Activated B cell treated with CpG ODN at 0.5 μM for 24 hours (primary cell): Measurements from ENCODE around the gene ANKRD13A. TPM values are rescaled to one million over a fixed set of nuclear protein-coding genes. Genes with fewer than 3 reads are reported as not detected.
A peak's percentile ranks its signal among the peaks of the same experiment; 100 is the strongest.

ENCODE experiments used
- ATAC-seq: fragments of 200-7000 bp; cut with Tn5 transposase; one replicate; pipeline ENCODE4 v1.10.0; 2021; ENCODE audit warnings: low read depth, mild to moderate bottlenecking, moderate library complexity
- CTCF ChIA-PET: fragments of 350-600 bp; sonication (Branson Sonifier 250); formaldehyde crosslinking; loops from one replicate; lab custom pipeline; 2021; ENCODE audit warnings: antibody characterized with exemption; lab: Charles Lee
- POLR2A ChIA-PET: fragments of 350-600 bp; sonication (Branson Sonifier 250); formaldehyde crosslinking; loops from one replicate; lab custom pipeline; 2021; ENCODE audit warnings: antibody characterized with exemption; lab: Charles Lee
- DNase-seq: peaks from one replicate; pipeline ENCODE4 v3.0.0; 2022
- H3K27ac Mint-ChIP-seq: one replicate; pipeline ENCODE4 v1.8.0; 2020; ENCODE audit warnings: mixed read lengths
- H3K27me3 Mint-ChIP-seq: one replicate; pipeline ENCODE4 v1.8.0; 2021; ENCODE audit warnings: mixed read lengths
- H3K36me3 Mint-ChIP-seq: one replicate; pipeline ENCODE4 v1.8.0; 2021; ENCODE audit warnings: low read depth, mixed read lengths
- H3K4me1 Mint-ChIP-seq: one replicate; pipeline ENCODE4 v1.8.0; 2021; ENCODE audit warnings: mixed read lengths
- H3K4me3 Mint-ChIP-seq: one replicate; pipeline ENCODE4 v1.8.0; 2020; ENCODE audit warnings: mild to moderate bottlenecking, mixed read lengths
- H3K9me3 Mint-ChIP-seq: one replicate; pipeline ENCODE4 v1.8.0; 2020; ENCODE audit warnings: mixed read lengths
- intact Hi-C: fragments of 100-400 bp; cut with micrococcal nuclease; formaldehyde crosslinking; loops from one replicate; pipeline ENCODE4 v1.15.1; 2024
- total RNA-seq: library from RNA; stranded (reverse); gene quantifications from 2 replicates; pipeline ENCODE4 v1.2.3, GENCODE V29; 2022
- TF ChIP-seq, protein P1 (sequence below): fragments of 200-600 bp; IDR thresholded peaks from one replicate; pipeline ENCODE4 v1.8.0; 2022; ENCODE audit warnings: antibody characterized with exemption, mild to moderate bottlenecking

The ANKRD13A gene
- total RNA-seq, 1 donor from 2014 or later, result 135 TPM

DNA sequence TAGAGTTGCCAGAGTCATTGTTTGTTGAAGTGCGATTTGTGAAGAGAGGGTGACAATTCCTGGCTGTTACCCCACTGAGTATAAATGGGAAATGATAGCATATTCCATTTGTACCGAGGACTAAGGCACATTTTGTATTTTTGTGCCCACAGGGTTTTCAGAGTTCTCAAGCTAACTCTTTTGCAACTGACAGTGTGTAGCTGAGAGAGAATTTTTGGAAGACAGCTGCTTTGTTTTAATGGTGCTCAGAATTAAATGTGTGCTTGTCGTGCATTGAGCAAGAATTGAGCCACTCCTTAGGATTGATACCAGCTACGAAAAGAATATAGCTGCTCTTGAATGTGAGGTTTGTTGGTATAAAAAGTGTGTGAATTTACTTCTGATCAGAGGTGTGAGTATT is 21.7 kb downstream of the ANKRD13A start:
- POLR2A ChIA-PET, result interaction anchor here (0.5 kb wide), 1 partner anchor 12 kb away, joined by 3 read pairs; no protein-coding TSS in a partner anchor
- DNase-seq, result no peak
- Mint-ChIP-seq H3K27ac (no peak overlapping the region), H3K4me1 (peaks cover 15% of the 10 kb centered on the region), H3K36me3 (peaks cover 91% of the 10 kb centered on the region), H3K27me3 (no peaks in the 10 kb centered on the region), H3K9me3 (no peaks in the 10 kb centered on the region), H3K4me3 (no peak overlapping the region)
- CTCF ChIA-PET, result no interaction called here
- ATAC-seq, result no peak
- intact Hi-C loops, result no loop called here
- TF ChIP-seq, protein P1, sequence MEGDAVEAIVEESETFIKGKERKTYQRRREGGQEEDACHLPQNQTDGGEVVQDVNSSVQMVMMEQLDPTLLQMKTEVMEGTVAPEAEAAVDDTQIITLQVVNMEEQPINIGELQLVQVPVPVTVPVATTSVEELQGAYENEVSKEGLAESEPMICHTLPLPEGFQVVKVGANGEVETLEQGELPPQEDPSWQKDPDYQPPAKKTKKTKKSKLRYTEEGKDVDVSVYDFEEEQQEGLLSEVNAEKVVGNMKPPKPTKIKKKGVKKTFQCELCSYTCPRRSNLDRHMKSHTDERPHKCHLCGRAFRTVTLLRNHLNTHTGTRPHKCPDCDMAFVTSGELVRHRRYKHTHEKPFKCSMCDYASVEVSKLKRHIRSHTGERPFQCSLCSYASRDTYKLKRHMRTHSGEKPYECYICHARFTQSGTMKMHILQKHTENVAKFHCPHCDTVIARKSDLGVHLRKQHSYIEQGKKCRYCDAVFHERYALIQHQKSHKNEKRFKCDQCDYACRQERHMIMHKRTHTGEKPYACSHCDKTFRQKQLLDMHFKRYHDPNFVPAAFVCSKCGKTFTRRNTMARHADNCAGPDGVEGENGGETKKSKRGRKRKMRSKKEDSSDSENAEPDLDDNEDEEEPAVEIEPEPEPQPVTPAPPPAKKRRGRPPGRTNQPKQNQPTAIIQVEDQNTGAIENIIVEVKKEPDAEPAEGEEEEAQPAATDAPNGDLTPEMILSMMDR, result no peak

GRCh38 chr12:110023059-110023980 is 24.1 kb downstream of the ANKRD13A start:
- no peaks in the 10 kb centered on the region for H3K9me3 Mint-ChIP-seq
- intact Hi-C loops, result no loop called here
- peaks cover 90% of the 10 kb centered on the region for H3K36me3 Mint-ChIP-seq
- no peaks in the 10 kb centered on the region for H3K27me3 Mint-ChIP-seq
- ATAC-seq (no peak), DNase-seq (no peak)
- H3K27ac Mint-ChIP-seq, result peak overlapping the region; percentile 43
- H3K4me3 Mint-ChIP-seq, result no peak overlapping the region
- TF ChIP-seq, protein P1, result no peak
- ChIA-PET CTCF (no interaction called here), POLR2A (interaction anchor here (0.8 kb wide), 1 partner anchor 25 kb away, joined by 3 read pairs; no protein-coding TSS in a partner anchor)
- peaks cover 14% of the 10 kb centered on the region for H3K4me1 Mint-ChIP-seq

DNA sequence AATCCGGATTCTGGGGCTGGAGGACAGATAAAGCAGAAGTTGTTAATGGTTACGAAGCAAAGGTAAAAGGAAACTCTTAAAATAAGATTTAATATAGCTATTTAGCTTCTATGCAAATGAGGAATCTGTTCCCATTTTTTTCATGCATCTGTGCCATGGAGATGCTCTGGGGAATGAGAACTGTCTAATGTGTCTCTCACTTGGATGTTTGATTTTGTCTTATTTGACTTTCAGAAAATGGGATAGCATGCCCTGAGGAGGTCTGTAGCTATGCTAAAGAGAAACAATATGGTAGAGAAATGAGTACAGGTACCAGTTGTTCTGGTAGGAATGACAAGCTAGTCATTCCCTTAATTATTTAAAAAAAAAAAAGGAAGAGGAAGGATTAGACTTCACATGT is 24.8 kb downstream of the ANKRD13A start:
- no peak overlapping the region for H3K4me3 Mint-ChIP-seq
- H3K4me1 Mint-ChIP-seq, result peaks cover 14% of the 10 kb centered on the region
- H3K27ac Mint-ChIP-seq, result peak overlapping the region; percentile 43
- no peak for ATAC-seq
- intact Hi-C loops, result no loop called here
- DNase-seq, result no peak
- POLR2A ChIA-PET, result interaction anchor here (0.8 kb wide), 1 partner anchor 26 kb away, joined by 3 read pairs; no protein-coding TSS in a partner anchor
- CTCF ChIA-PET, result interaction anchor here (0.9 kb wide), 1 partner anchor 12 kb away, joined by 3 read pairs; no protein-coding TSS in a partner anchor
- TF ChIP-seq, protein P1, result no peak
- H3K9me3 Mint-ChIP-seq, result no peaks in the 10 kb centered on the region
- peaks cover 87% of the 10 kb centered on the region for H3K36me3 Mint-ChIP-seq
- H3K27me3 Mint-ChIP-seq, result no peaks in the 10 kb centered on the region

- Mint-ChIP-seq H3K36me3 (peaks cover 79% of the 10 kb centered on the region), H3K27ac (no peak overlapping the region), H3K4me1 (peaks cover 13% of the 10 kb centered on the region), H3K9me3 (no peaks in the 10 kb centered on the region), H3K4me3 (no peak overlapping the region), H3K27me3 (no peaks in the 10 kb centered on the region)
- TF ChIP-seq, protein P1, result no peak
- ChIA-PET CTCF (no interaction called here), POLR2A (no interaction called here)
- intact Hi-C loops, result no loop called here
- DNase-seq (no peak), ATAC-seq (no peak)
Measured at GRCh38 chr12:110028323-110028722, 29.1 kb downstream of the ANKRD13A start.

GRCh38 chr12:110029290-110029815 is 30.1 kb downstream of the ANKRD13A start:
- DNase-seq (no peak), ATAC-seq (no peak)
- POLR2A ChIA-PET, result no interaction called here
- H3K36me3 Mint-ChIP-seq, result peaks cover 79% of the 10 kb centered on the region
- no peak overlapping the region for H3K27ac Mint-ChIP-seq
- no peaks in the 10 kb centered on the region for H3K9me3 Mint-ChIP-seq
- TF ChIP-seq, protein P1, result no peak
- intact Hi-C loops, result no loop called here
- H3K4me3 Mint-ChIP-seq, result no peak overlapping the region
- H3K4me1 Mint-ChIP-seq, result peaks cover 4% of the 10 kb centered on the region
- CTCF ChIA-PET, result interaction anchor here (1.1 kb wide), 1 partner anchor 31 kb away, joined by 3 read pairs; no protein-coding TSS in a partner anchor
- H3K27me3 Mint-ChIP-seq, result no peaks in the 10 kb centered on the region
